Smooth muscle cell (in vitro differentiated cells): ENCODE results near the gene DND1. TPM values are rescaled to one million over a fixed set of nuclear protein-coding genes. Genes with fewer than 3 reads are reported as not detected.
"Not testable (repeated sequence)": the region's sequence is repeated elsewhere in the genome, so short reads cannot be mapped to it uniquely, and the experiment has no call there.

Experiments used
- DNase-seq: peaks from one replicate; lab custom pipeline; 2025; ENCODE audit not compliant: unreplicated experiment; lab: John Stamatoyannopoulos, UW
- H2AFZ ChIP-seq: fragments of 200-600 bp; sonication (generic); 2 replicates; pipeline ENCODE4 v1.6.0; 2016; ENCODE audit warnings: antibody characterized with exemption, low read depth, mild to moderate bottlenecking
- H3F3A ChIP-seq: fragments of 200-600 bp; sonication (generic); 2 replicates; pipeline ENCODE4 v1.6.0; 2017; ENCODE audit warnings: antibody characterized with exemption, low read depth
- H3K27ac ChIP-seq: fragments of 200-600 bp; sonication (generic); 2 replicates; pipeline ENCODE4 v1.5.1; 2016; ENCODE audit warnings: low read depth, mild to moderate bottlenecking
- H3K27me3 ChIP-seq: fragments of 200-600 bp; sonication (generic); 2 replicates; pipeline ENCODE4 v1.6.1; 2016; ENCODE audit warnings: low read depth, mild to moderate bottlenecking
- H3K36me3 ChIP-seq: fragments of 200-600 bp; sonication (generic); 2 replicates; pipeline ENCODE4 v1.5.1; 2016; ENCODE audit warnings: low read depth
- H3K4me1 ChIP-seq: fragments of 200-600 bp; sonication (generic); 2 replicates; pipeline ENCODE4 v1.5.1; 2016; ENCODE audit warnings: low read depth
- H3K4me2 ChIP-seq: fragments of 200-600 bp; sonication (generic); 2 replicates; pipeline ENCODE4 v1.6.0; 2016; ENCODE audit warnings: mild to moderate bottlenecking
- H3K4me3 ChIP-seq: fragments of 200-600 bp; sonication (generic); 2 replicates; pipeline ENCODE4 v1.5.1; 2016; ENCODE audit warnings: mild to moderate bottlenecking
- H3K79me2 ChIP-seq: fragments of 200-600 bp; sonication (generic); 2 replicates; pipeline ENCODE4 v1.6.0; 2016; ENCODE audit warnings: low read depth, mild to moderate bottlenecking
- H3K9ac ChIP-seq: fragments of 200-600 bp; sonication (generic); 2 replicates; pipeline ENCODE4 v1.6.0; 2016; ENCODE audit warnings: low read depth
- H3K9me3 ChIP-seq: fragments of 200-600 bp; sonication (generic); replicated peaks from 2 replicates; pipeline ENCODE4 v1.5.1; 2016; ENCODE audit warnings: low read depth
- H4K20me1 ChIP-seq: fragments of 200-600 bp; sonication (generic); 2 replicates; pipeline ENCODE4 v1.6.0; 2016; ENCODE audit warnings: low read depth
- WGBS: methylation state at CpG from one replicate; pipeline ENCODE4 v1.1.7; 2016; ENCODE audit warnings: low lambda C conversion rate; 5-methylcytosine and 5-hydroxymethylcytosine counted together
- microRNA-seq: library from miRNA; unstranded; fragments of <30 nt; microRNA quantifications from one replicate; pipeline ENCODE4, GENCODE V29; 2016; ENCODE audit warnings: borderline number of aligned reads
- polyA plus RNA-seq: library from polyadenylated mRNA; unstranded; fragments of >200 nt; fragmentation: Nextera tagmentation; extraction: Ambion mirVana; gene quantifications from 2 replicates; pipeline ENCODE4 v1.2.1, GENCODE V29; 2016
- small RNA-seq: library from RNA; depleted of rRNA; stranded (forward); fragments of <200 nt; gene quantifications from one replicate; pipeline ENCODE3, GENCODE V24; 2014
- total RNA-seq: library from RNA; depleted of rRNA; stranded (reverse); fragments of >200 nt; gene quantifications from 2 replicates; pipeline ENCODE4 v1.2.3, GENCODE V29; 2014
- TF ChIP-seq, protein P1 (sequence below): fragments of 200-600 bp; sonication (generic); IDR thresholded peaks from 2 replicates; pipeline ENCODE4 v1.5.1; 2017; ENCODE audit warnings: borderline replicate concordance, mild to moderate bottlenecking, antibody characterized with exemption; ENCODE audit not compliant: insufficient read depth, poor library complexity, severe bottlenecking

The DND1 gene
- total and polyA plus RNA-seq, 2 experiments from 2014 or later: 0.64 to 2.2 TPM

GRCh38 chr5:140627972-140628371 lies 45.4 kb downstream of the DND1 start:
- no peak overlapping the region for H3K27ac ChIP-seq
- H3K9ac ChIP-seq: no peak overlapping the region
- 84% methylated on average over 6 of the region's 6 CpGs for WGBS
- no peaks in the 10 kb centered on the region for H3K4me1 ChIP-seq
- no peak overlapping the region for H2AFZ ChIP-seq
- TF ChIP-seq, protein P1, sequence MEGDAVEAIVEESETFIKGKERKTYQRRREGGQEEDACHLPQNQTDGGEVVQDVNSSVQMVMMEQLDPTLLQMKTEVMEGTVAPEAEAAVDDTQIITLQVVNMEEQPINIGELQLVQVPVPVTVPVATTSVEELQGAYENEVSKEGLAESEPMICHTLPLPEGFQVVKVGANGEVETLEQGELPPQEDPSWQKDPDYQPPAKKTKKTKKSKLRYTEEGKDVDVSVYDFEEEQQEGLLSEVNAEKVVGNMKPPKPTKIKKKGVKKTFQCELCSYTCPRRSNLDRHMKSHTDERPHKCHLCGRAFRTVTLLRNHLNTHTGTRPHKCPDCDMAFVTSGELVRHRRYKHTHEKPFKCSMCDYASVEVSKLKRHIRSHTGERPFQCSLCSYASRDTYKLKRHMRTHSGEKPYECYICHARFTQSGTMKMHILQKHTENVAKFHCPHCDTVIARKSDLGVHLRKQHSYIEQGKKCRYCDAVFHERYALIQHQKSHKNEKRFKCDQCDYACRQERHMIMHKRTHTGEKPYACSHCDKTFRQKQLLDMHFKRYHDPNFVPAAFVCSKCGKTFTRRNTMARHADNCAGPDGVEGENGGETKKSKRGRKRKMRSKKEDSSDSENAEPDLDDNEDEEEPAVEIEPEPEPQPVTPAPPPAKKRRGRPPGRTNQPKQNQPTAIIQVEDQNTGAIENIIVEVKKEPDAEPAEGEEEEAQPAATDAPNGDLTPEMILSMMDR: no peak
- no peaks in the 10 kb centered on the region for H3K79me2 ChIP-seq
- H3K4me3 ChIP-seq: no peak overlapping the region
- peaks cover 14% of the 10 kb centered on the region for H3K9me3 ChIP-seq
- H4K20me1 ChIP-seq: no peaks in the 10 kb centered on the region
- H3K27me3 ChIP-seq: no peaks in the 10 kb centered on the region
- no peaks in the 10 kb centered on the region for H3F3A ChIP-seq
- no peak for DNase-seq
- H3K36me3 ChIP-seq: no peaks in the 10 kb centered on the region
- no peak overlapping the region for H3K4me2 ChIP-seq

DNA sequence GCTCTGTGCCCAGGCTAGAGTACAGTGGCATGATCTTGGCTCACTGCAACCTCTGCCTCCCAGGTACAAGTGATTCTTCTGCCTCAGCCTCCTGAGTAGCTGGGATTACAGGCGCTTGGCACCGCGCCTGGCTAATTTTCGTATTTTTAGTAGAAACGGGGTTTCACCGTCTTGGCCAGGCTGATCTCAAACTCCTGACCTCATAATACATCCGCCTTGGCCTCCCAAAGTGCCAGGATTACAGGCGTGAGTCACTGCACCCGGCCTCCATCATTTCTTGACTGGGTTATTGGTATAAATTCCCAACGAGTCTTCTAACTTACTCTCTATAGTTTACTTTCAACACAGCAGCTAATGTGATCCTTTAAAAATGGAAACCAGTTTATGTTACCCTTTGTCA lies 48.5 kb downstream of the DND1 start:
- peaks cover 14% of the 10 kb centered on the region for H3K9me3 ChIP-seq
- H3K27ac ChIP-seq, H3F3A ChIP-seq, H3K4me3 ChIP-seq, H3K79me2 ChIP-seq, DNase-seq, H4K20me1 ChIP-seq, H3K9ac ChIP-seq, H2AFZ ChIP-seq, H3K27me3 ChIP-seq, H3K36me3 ChIP-seq, H3K4me2 ChIP-seq, H3K4me1 ChIP-seq: not testable (repeated sequence)
- WGBS: 90% methylated on average over 10 of the region's 10 CpGs

DNA sequence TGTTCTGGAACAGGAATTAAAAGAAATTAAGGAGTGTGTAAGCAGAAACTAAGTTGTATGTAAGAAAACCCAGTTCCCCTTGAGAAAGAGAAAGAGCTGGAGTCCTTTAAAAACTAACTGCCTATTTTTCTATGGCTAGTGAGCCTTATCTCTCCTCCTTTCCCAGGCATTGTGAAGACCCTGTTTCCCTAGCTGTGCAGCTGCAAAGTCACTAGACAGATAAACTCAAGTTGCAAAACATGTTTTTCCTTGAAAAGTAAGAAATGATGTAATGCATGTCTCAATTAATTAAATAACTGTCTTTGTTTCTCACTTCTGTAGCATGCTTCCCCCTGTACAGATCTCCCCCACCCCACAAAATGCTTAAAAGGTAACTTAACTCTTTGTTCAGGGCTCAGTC lies 50.3 kb downstream of the DND1 start:
- not testable (repeated sequence) for H3K79me2 ChIP-seq, H2AFZ ChIP-seq, H3K9me3 ChIP-seq, H3K27ac ChIP-seq, H3K4me3 ChIP-seq, H3K27me3 ChIP-seq, H3K36me3 ChIP-seq, DNase-seq, H3F3A ChIP-seq, H4K20me1 ChIP-seq, H3K9ac ChIP-seq, H3K4me1 ChIP-seq, H3K4me2 ChIP-seq

- Histone ChIP-seq H4K20me1 (no peaks in the 10 kb centered on the region), H3K4me2 (no peak overlapping the region), H3K27me3 (no peaks in the 10 kb centered on the region), H3F3A (no peaks in the 10 kb centered on the region), H3K27ac (no peak overlapping the region), H3K36me3 (no peaks in the 10 kb centered on the region), H3K9me3 (peaks cover 4% of the 10 kb centered on the region), H3K9ac (no peak overlapping the region), H3K4me1 (no peaks in the 10 kb centered on the region), H3K4me3 (no peak overlapping the region), H2AFZ (no peak overlapping the region), H3K79me2 (no peaks in the 10 kb centered on the region)
- DNase-seq: no peak
- WGBS: 94% methylated on average over 3 of the region's 3 CpGs
- TF ChIP-seq, protein P1: no peak
Measured at GRCh38 chr5:140622301-140622700, 51.1 kb downstream of the DND1 start.

Small RNA genes lying within 50 kb of the gene (microRNA-seq; reads per million reads assigned to microRNA genes)
- gene MIR3655: not detected

Small RNA genes lying within 50 kb of the gene (small RNA-seq; reads per million reads assigned to genes)
- 82.2 reads per million, percentile 98 among the genes with 10 or more reads in this experiment for gene VTRNA1-1
- 37.4 reads per million, percentile 94 among the genes with 10 or more reads in this experiment for gene VTRNA1-2

Other genes with a start within 250 kb of the DND1 start
- gene EIF4EBP3, start 125.9 kb downstream of the DND1 start, total RNA-seq: not detected in 2 replicates
- gene EIF4EBP3, start 125.9 kb downstream of the DND1 start, polyA plus RNA-seq: 3.4 and 4.1 TPM in 2 replicates
- 44.6 and 61.4 TPM in 2 replicates for gene SRA1, start 116.1 kb downstream of the DND1 start, total RNA-seq
- gene SRA1, start 116.1 kb downstream of the DND1 start, polyA plus RNA-seq: 144 and 146 TPM in 2 replicates
- gene APBB3, start 109.0 kb downstream of the DND1 start, total RNA-seq: 11.5 and 19.0 TPM in 2 replicates
- gene APBB3, start 109.0 kb downstream of the DND1 start, polyA plus RNA-seq: 18.8 and 28.3 TPM in 2 replicates
- gene SLC35A4, start 108.7 kb downstream of the DND1 start, total RNA-seq: 38.1 and 42.7 TPM in 2 replicates
- gene SLC35A4, start 108.7 kb downstream of the DND1 start, polyA plus RNA-seq: 75.4 and 82.9 TPM in 2 replicates
- 0.54 TPM in 1 of 2 replicates, not detected in the other for gene CD14, start 40.4 kb downstream of the DND1 start, total RNA-seq
- gene CD14, start 40.4 kb downstream of the DND1 start, polyA plus RNA-seq: 0.09 and 0.69 TPM in 2 replicates
- gene TMCO6, start 34.1 kb downstream of the DND1 start, total RNA-seq: 3.3 and 11.4 TPM in 2 replicates
- gene TMCO6, start 34.1 kb downstream of the DND1 start, polyA plus RNA-seq: 4.4 and 5.9 TPM in 2 replicates
- gene NDUFA2, start 25.9 kb downstream of the DND1 start, total RNA-seq: 24.3 and 63.0 TPM in 2 replicates
- 120 and 126 TPM in 2 replicates for gene NDUFA2, start 25.9 kb downstream of the DND1 start, polyA plus RNA-seq
- gene IK, start 25.7 kb downstream of the DND1 start, total RNA-seq: 85.1 and 87.5 TPM in 2 replicates
- 77.6 and 79.3 TPM in 2 replicates for gene IK, start 25.7 kb downstream of the DND1 start, polyA plus RNA-seq
- 11.2 and 14.2 TPM in 2 replicates for gene WDR55, start 8.7 kb downstream of the DND1 start, total RNA-seq
- gene WDR55, start 8.7 kb downstream of the DND1 start, polyA plus RNA-seq: 20.6 and 23.6 TPM in 2 replicates
- 29.4 and 54.5 TPM in 2 replicates for gene HARS1, start 17.8 kb upstream of the DND1 start, total RNA-seq
- gene HARS1, start 17.8 kb upstream of the DND1 start, polyA plus RNA-seq: 72.1 and 83.8 TPM in 2 replicates
- 15.3 and 19.3 TPM in 2 replicates for gene HARS2, start 17.9 kb upstream of the DND1 start, total RNA-seq
- 24.3 and 25.7 TPM in 2 replicates for gene HARS2, start 17.9 kb upstream of the DND1 start, polyA plus RNA-seq
- gene ZMAT2, start 26.9 kb upstream of the DND1 start, total RNA-seq: 32.9 and 39.7 TPM in 2 replicates
- gene ZMAT2, start 26.9 kb upstream of the DND1 start, polyA plus RNA-seq: 34.6 and 37.2 TPM in 2 replicates
- 0.04 TPM in 1 of 2 replicates, not detected in the other for gene PCDHA1, start 112.6 kb upstream of the DND1 start, total RNA-seq
- gene PCDHA1, start 112.6 kb upstream of the DND1 start, polyA plus RNA-seq: not detected in 2 replicates
- gene PCDHA2, start 121.3 kb upstream of the DND1 start, total RNA-seq: 3.0 and 4.7 TPM in 2 replicates
- 2.5 and 2.7 TPM in 2 replicates for gene PCDHA2, start 121.3 kb upstream of the DND1 start, polyA plus RNA-seq
- 3.2 and 3.9 TPM in 2 replicates for gene PCDHA3, start 127.5 kb upstream of the DND1 start, total RNA-seq
- gene PCDHA3, start 127.5 kb upstream of the DND1 start, polyA plus RNA-seq: 0.47 and 0.89 TPM in 2 replicates
- 7.1 and 10.8 TPM in 2 replicates for gene PCDHA4, start 133.5 kb upstream of the DND1 start, total RNA-seq
- gene PCDHA4, start 133.5 kb upstream of the DND1 start, polyA plus RNA-seq: 4.1 and 5.0 TPM in 2 replicates
- 0.31 and 1.7 TPM in 2 replicates for gene PCDHA5, start 148.0 kb upstream of the DND1 start, total RNA-seq
- gene PCDHA5, start 148.0 kb upstream of the DND1 start, polyA plus RNA-seq: 0.05 and 0.14 TPM in 2 replicates
- 1.2 and 2.4 TPM in 2 replicates for gene PCDHA6, start 154.4 kb upstream of the DND1 start, total RNA-seq
- gene PCDHA6, start 154.4 kb upstream of the DND1 start, polyA plus RNA-seq: 0.17 and 0.22 TPM in 2 replicates
- 2.4 and 3.1 TPM in 2 replicates for gene PCDHA7, start 160.7 kb upstream of the DND1 start, total RNA-seq
- gene PCDHA7, start 160.7 kb upstream of the DND1 start, polyA plus RNA-seq: 0.37 and 1.0 TPM in 2 replicates
- 0.40 and 0.94 TPM in 2 replicates for gene PCDHA8, start 167.6 kb upstream of the DND1 start, total RNA-seq
- gene PCDHA8, start 167.6 kb upstream of the DND1 start, polyA plus RNA-seq: 0.40 and 0.45 TPM in 2 replicates
- 1.7 and 2.1 TPM in 2 replicates for gene PCDHA9, start 174.8 kb upstream of the DND1 start, total RNA-seq
- 0.27 and 0.43 TPM in 2 replicates for gene PCDHA9, start 174.8 kb upstream of the DND1 start, polyA plus RNA-seq
- 16.1 and 19.6 TPM in 2 replicates for gene PCDHA10, start 182.3 kb upstream of the DND1 start, total RNA-seq
- gene PCDHA10, start 182.3 kb upstream of the DND1 start, polyA plus RNA-seq: 9.0 and 10.1 TPM in 2 replicates
- gene PCDHA11, start 195.4 kb upstream of the DND1 start, total RNA-seq: 2.1 and 3.8 TPM in 2 replicates
- 1.6 and 3.0 TPM in 2 replicates for gene PCDHA11, start 195.4 kb upstream of the DND1 start, polyA plus RNA-seq
- 7.3 and 9.6 TPM in 2 replicates for gene PCDHA12, start 201.7 kb upstream of the DND1 start, total RNA-seq
- gene PCDHA12, start 201.7 kb upstream of the DND1 start, polyA plus RNA-seq: 2.2 and 2.9 TPM in 2 replicates
- 0.99 and 2.5 TPM in 2 replicates for gene PCDHA13, start 208.5 kb upstream of the DND1 start, total RNA-seq
- 0.30 and 1.3 TPM in 2 replicates for gene PCDHA13, start 208.5 kb upstream of the DND1 start, polyA plus RNA-seq